Skeletal muscle tissue (tissue), 4 donors: ENCODE measurements around the gene IL22RA1. TPM values are rescaled to one million over a fixed set of nuclear protein-coding genes. Genes with fewer than 3 reads are reported as not detected.
A peak's percentile ranks its signal among the peaks of the same experiment; 100 is the strongest.

Experiments used
- H3K27ac ChIP-seq: one replicate; pipeline ENCODE4 v1.7.0; 2013; ENCODE audit warnings: mild to moderate bottlenecking, low read depth, low read length, inconsistent platforms
- H3K27me3 ChIP-seq, 3 donors: one replicate each; pipeline ENCODE4 v1.7.0; 2013; ENCODE audit warnings: low read length in 3 of 3; ENCODE audit not compliant: control insufficient read depth in 3 of 3, insufficient read depth in 3 of 3
- H3K36me3 ChIP-seq, 3 donors: one replicate each; pipeline ENCODE4 v1.7.0; 2013; ENCODE audit warnings: low read length in 3 of 3; ENCODE audit not compliant: control insufficient read depth in 3 of 3, insufficient read depth in 3 of 3
- H3K4me1 ChIP-seq, 3 donors: one replicate each; pipeline ENCODE4 v1.7.0; 2013; ENCODE audit warnings: low read length in 3 of 3, mild to moderate bottlenecking in 3 of 3; ENCODE audit not compliant: control insufficient read depth in 3 of 3, insufficient read depth in 3 of 3
- H3K4me3 ChIP-seq, 3 donors: one replicate each; pipeline ENCODE4 v1.7.0; 2013; ENCODE audit warnings: low read length in 3 of 3
- H3K9ac ChIP-seq, 3 donors: one replicate each; pipeline ENCODE4 v1.7.0; 2013; ENCODE audit warnings: low read length in 3 of 3, mild to moderate bottlenecking in 3 of 3, moderate library complexity in 2 of 3, low read depth in 1 of 3
- H3K9me3 ChIP-seq, 3 donors: one replicate each; pipeline ENCODE4 v1.7.0; 2013; ENCODE audit warnings: low read length in 3 of 3; ENCODE audit not compliant: control insufficient read depth in 3 of 3
- total RNA-seq: library from RNA; depleted of rRNA; stranded (reverse); fragments of >200 nt; gene quantifications from one replicate; pipeline ENCODE4 v1.2.3, GENCODE V29; 2014
- donor health status: Osteomylitis.

IL22RA1 gene, protein sequence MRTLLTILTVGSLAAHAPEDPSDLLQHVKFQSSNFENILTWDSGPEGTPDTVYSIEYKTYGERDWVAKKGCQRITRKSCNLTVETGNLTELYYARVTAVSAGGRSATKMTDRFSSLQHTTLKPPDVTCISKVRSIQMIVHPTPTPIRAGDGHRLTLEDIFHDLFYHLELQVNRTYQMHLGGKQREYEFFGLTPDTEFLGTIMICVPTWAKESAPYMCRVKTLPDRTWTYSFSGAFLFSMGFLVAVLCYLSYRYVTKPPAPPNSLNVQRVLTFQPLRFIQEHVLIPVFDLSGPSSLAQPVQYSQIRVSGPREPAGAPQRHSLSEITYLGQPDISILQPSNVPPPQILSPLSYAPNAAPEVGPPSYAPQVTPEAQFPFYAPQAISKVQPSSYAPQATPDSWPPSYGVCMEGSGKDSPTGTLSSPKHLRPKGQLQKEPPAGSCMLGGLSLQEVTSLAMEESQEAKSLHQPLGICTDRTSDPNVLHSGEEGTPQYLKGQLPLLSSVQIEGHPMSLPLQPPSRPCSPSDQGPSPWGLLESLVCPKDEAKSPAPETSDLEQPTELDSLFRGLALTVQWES
- total RNA-seq, result not detected

DNA sequence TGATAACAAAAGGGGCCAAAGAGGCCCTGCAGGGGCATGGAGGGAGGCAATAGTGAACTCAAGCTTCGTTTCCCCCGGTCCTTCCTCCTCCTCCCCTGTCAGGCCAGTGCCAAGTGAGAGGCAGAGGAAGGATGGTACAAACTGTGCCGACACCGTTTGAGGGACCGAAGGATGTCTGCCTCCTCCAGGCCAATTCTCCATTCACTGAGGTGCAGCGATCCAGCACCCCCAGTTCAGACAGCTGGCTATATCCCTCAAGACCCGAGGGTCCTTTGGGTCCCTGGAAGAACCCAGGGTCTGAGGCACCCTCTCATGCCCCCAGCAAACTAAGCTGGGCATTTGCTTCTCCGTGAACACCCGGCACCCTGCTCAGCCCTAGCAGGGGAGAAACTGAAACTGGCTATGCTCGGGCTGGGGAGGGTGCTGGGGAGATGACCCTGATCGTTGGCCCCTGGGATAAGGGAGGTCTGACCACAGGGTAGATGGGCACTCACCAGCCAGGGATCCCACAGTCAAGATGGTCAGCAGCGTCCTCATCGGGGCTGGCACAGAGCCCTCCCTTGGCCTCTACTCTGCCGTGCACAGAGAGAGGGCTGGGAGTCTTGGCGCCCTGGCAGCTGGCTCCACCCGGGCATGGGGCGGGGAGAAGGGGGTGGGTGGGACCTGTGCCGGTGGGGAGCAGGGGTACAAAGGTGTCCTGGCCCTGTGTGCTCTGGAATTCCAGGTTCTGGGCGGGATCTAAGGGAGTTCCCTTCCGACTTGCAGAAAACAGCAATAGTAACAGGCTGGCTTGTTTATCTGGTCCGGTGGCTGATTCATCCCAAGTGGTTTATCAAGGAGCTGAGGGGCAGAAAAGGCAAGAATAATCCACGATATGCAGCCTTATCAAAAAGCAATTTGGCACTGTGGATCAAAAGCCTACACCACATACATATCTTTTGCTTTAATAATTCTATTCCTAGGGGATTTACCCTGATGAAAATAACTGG, at the start of gene IL22RA1:
Gene IL22RA1 (minus strand): TSS at position 595 of the 989 bp plus-strand sequence. CDS start 58 bp downstream, at position 537.
- peaks cover 0 to 8% (median 7%) of the 10 kb centered on the region in 3 donors for H3K4me1 ChIP-seq
- peak within 1 kb of the TSS; percentile 45 to 73 (median 65) for H3K9ac ChIP-seq
- no peaks in the 10 kb centered on the region for H3K27me3 ChIP-seq
- peak within 1 kb of the TSS; percentile 65 to 77 (median 71) for H3K4me3 ChIP-seq
- H3K9me3 ChIP-seq, result no peaks in the 10 kb centered on the region
- H3K36me3 ChIP-seq, result no peaks in the 10 kb centered on the region
- H3K27ac ChIP-seq, result no peak within 1 kb of the TSS

DNA sequence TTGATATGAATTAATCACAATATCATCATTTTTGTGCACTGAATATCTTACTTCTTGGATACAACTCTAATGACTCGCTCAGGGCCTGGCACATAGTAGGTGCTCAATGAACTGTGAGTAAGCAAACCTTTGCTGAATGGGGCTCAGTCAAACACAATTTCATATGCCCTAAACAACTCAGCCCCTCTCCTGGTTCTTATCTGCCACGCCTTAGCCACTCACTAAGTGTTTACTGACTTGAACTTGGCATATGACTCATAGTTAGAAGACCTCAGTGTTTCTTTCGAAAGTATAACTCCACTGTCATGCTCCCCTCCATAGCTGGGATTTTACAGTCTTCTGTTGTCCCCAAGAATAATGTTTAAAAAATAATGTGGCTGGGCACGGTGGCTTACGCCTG, 48.9 kb upstream of the IL22RA1 start:
- no peak overlapping the region for H3K4me3 ChIP-seq
- no peaks in the 10 kb centered on the region for H3K36me3 ChIP-seq
- H3K27me3 ChIP-seq, result peaks cover 0 to 6% (median 6%) of the 10 kb centered on the region in 3 donors
- H3K27ac ChIP-seq, result no peak overlapping the region
- H3K9ac ChIP-seq, result no peak overlapping the region
- no peaks in the 10 kb centered on the region for H3K9me3 ChIP-seq
- peaks cover 5 to 15% (median 9%) of the 10 kb centered on the region in 3 donors for H3K4me1 ChIP-seq

DNA sequence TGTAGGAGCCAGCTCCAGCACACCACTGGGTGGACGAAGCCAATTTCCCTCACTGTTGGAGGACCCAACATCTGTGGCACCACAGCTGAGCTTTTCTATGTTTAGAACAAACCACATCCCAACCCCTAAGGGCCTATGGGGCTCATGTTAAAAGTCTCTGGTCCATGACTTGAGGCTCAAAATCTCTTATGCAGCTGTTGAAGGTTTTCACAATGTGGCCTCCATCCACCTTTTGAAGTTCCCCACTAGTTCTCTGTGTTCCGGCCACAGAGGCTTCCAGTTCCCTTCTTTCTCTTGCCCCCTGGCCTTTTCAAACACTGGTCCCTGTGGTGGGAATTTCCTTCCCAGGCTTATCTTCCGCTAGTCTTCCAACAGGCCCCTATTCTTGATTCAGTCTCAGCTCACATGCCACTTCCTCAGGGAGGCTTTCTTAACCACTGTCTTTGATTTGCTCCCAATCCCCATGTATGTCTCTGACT, 48.1 kb upstream of the IL22RA1 start:
- Histone ChIP-seq H3K27me3 (peaks cover 0 to 6% (median 6%) of the 10 kb centered on the region in 3 donors), H3K36me3 (no peaks in the 10 kb centered on the region), H3K4me3 (no peak overlapping the region), H3K9me3 (no peaks in the 10 kb centered on the region), H3K27ac (no peak overlapping the region), H3K4me1 (peaks cover 5 to 20% (median 15%) of the 10 kb centered on the region in 3 donors), H3K9ac (no peak overlapping the region)

DNA sequence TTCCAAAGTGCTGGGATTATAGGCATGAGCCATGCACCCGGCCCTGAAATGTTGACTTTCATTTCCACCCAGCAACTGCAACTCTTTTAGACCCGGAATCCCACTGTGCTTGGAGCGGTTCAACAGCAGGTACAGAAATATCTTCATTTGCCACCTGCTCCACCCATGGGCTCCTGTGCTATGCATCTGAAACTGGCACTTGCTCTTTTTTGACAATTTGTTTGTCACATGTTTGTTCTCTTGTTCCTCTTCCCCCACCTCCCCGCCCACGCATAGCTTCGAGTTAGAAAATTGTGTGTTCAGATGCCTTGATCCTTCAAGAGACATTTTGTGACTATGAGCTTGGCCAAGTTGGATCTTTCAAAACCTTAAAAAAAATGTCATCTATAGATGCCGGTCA, 46.6 kb upstream of the IL22RA1 start:
- Histone ChIP-seq H3K9me3 (no peaks in the 10 kb centered on the region), H3K9ac (no peak overlapping the region), H3K27ac (no peak overlapping the region), H3K27me3 (peaks cover 0 to 8% (median 6%) of the 10 kb centered on the region in 3 donors), H3K4me3 (no peak overlapping the region), H3K36me3 (no peaks in the 10 kb centered on the region), H3K4me1 (peaks cover 5 to 23% (median 15%) of the 10 kb centered on the region in 3 donors)

DNA sequence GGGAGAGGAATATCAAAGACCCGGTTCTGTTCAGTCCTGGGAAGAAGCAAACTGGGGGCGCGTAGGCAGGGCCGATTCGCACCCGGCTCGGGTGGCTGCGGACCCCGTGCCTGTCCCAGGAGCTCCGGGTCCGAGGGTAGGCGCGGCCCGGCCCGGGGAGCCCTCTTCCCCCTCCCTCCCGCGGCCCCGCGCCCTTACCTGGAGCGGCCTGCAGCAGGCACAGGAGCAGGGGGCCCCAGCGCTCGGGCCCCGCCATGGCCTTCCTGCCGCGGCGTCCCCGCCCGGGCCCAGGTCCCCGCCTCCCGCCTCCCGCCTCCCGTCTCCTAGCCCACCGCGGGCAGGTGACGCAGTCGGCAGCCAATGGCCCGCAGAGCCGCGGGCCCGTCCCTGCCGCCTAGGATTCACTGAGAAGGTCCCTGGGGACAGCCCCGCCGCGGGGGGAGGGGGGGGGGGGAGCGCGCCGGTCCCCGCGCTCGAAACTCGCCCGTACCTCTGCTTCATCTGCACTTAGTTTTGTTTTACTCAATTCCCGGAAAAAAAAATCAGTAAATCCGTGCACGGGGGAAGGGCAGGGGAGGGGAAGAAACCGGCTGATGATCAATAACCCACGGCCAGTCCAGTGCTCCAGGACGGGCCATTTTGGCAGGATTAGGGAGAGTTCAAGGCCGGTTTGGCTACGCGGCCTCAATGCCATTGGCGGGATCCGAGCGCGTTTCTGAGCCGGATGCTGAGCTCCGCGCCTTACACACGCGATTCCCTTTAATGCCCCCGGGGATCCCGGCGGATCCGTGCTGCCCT, 44.3 kb upstream of the IL22RA1 start, which contains the start of gene IFNLR1:
Gene IFNLR1 (minus strand): TSS at position 297 of the 798 bp plus-strand sequence. CDS start 41 bp downstream, at position 256.
- H3K36me3 ChIP-seq, result no peaks in the 10 kb centered on the region
- H3K9ac ChIP-seq, result peak within 1 kb of the TSS; percentile 72 to 83 (median 79)
- H3K27me3 ChIP-seq, result peaks cover 0 to 8% (median 6%) of the 10 kb centered on the region in 3 donors
- no peaks in the 10 kb centered on the region for H3K9me3 ChIP-seq
- peaks cover 5 to 23% (median 15%) of the 10 kb centered on the region in 3 donors for H3K4me1 ChIP-seq
- H3K4me3 ChIP-seq, result peak within 1 kb of the TSS; percentile 78 to 81 (median 80)
- H3K27ac ChIP-seq, result peak within 1 kb of the TSS; percentile 65

DNA sequence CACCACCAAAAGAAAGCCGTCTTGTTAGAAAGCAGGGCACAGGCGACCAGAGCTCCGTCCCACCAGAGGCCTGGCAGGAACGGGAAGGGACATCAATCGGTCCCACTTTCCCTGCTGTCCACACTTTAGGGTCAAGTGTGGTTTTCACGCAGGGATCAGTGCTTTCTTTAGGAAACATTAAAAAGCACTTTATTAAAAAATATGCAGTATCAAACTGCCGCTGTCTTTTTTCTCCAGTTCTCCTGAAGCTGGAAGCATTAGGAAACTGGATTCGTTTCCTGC, 43.7 kb upstream of the IL22RA1 start:
- Histone ChIP-seq H3K9ac (peak overlapping the region in 2 of 3 donors; percentile 70 to 83), H3K4me3 (peak overlapping the region; percentile 38 to 80 (median 61)), H3K36me3 (no peaks in the 10 kb centered on the region), H3K9me3 (no peaks in the 10 kb centered on the region), H3K27ac (peak overlapping the region; percentile 65), H3K4me1 (peaks cover 5 to 23% (median 15%) of the 10 kb centered on the region in 3 donors), H3K27me3 (peaks cover 0 to 8% (median 6%) of the 10 kb centered on the region in 3 donors)

DNA sequence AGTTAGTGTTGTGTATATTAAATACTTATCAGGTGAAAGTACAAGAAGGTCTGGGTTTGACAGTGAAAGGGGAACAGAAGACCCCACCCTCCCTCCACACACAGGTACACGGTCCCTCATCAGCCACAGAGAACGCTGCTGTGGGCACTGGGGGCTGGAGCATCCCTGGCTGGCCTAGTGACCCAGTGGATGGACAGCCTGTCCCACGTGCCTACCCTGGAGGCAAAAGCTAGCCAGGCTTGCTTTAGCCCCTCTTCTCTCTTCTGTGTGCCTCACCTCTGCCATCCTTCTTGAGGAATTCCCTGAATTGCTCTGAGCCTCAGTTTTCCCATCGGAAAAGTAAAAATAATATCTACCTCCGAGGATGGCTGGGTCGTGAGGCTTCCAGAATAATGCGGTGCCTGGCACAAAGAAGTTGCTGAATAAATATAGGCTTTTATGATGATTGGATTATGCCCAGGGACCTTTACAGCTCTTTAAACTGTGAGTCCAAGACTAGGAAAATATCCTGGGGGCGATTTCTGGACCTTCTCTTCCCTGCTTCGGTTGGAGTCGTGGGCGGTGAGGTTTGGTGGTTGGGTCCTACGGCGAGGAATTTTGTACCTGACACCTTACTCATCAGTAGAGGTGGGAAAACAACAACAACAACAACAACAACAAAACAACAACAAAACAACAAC, 43.2 kb upstream of the IL22RA1 start:
- H3K27me3 ChIP-seq, result peaks cover 0 to 8% (median 6%) of the 10 kb centered on the region in 3 donors
- H3K9me3 ChIP-seq, result no peaks in the 10 kb centered on the region
- peak overlapping the region in 2 of 3 donors; percentile 70 to 83 for H3K9ac ChIP-seq
- peaks cover 5 to 23% (median 15%) of the 10 kb centered on the region in 3 donors for H3K4me1 ChIP-seq
- H3K27ac ChIP-seq, result peak overlapping the region; percentile 65
- peak overlapping the region; percentile 38 to 80 (median 61) for H3K4me3 ChIP-seq
- H3K36me3 ChIP-seq, result no peaks in the 10 kb centered on the region

DNA sequence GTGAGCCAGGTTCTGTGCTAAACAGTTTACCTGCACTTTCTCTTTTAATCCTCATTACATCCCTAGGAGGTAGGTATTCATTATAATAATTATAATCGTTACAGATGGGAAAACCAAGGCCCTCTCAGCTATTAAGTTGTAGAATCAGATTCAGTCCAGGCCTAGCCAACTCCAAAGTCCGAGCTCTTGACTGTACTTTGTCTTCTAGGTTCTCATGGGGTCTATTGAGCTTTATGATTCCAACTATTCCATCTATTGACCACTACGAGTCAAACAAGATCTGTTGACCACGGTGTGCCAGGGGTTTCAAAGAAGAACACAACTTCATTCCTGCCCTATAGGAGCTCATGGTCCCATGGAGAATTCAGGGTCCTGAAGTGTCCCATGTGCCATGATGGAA, 42.1 kb upstream of the IL22RA1 start:
- no peaks in the 10 kb centered on the region for H3K9me3 ChIP-seq
- peaks cover 5 to 20% (median 15%) of the 10 kb centered on the region in 3 donors for H3K4me1 ChIP-seq
- H3K4me3 ChIP-seq, result no peak overlapping the region
- H3K27ac ChIP-seq, result no peak overlapping the region
- no peak overlapping the region for H3K9ac ChIP-seq
- H3K36me3 ChIP-seq, result no peaks in the 10 kb centered on the region
- peaks cover 0 to 8% (median 6%) of the 10 kb centered on the region in 3 donors for H3K27me3 ChIP-seq
